ENCODE data around the gene VCL. TPM values are rescaled to one million over a fixed set of nuclear protein-coding genes. Genes with fewer than 3 reads are reported as not detected.
"Not testable (repeated sequence)": the region's sequence is repeated elsewhere in the genome, so short reads cannot be mapped to it uniquely, and the experiment has no call there.

Gene VCL
- total RNA-seq, 1 experiment from 2014 or later, result 92.2 TPM

DNA sequence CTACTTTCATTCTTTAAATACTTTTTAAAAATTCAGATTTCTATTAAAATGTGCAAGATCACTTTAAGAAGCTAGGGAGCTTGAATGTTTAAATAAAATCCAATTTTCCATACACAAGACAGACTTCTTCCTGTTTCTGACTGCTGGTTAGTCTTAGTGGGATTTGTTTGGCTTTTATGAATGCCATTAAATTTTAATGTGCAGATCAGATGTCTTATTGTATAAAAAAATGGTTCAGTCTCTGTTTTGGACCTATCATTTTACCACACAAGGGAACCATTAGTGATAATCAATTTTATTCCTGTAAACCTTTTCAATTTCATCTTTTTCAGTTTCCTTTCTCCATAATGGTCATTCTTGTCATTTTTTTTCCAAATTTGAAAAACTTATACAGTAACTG is 63.2 kb downstream of the VCL start:
- intact Hi-C loops (cut with micrococcal nuclease; ENCODE audit: unreplicated experiment), result no loop called here
- Mint-ChIP-seq H3K27me3 (ENCODE audit: insufficient read depth, unreplicated experiment) (no peaks in the 10 kb centered on the region), H3K4me3 (ENCODE audit: unreplicated experiment) (no peak overlapping the region), H3K27ac (ENCODE audit: unreplicated experiment) (no peak overlapping the region), H3K36me3 (ENCODE audit: insufficient read depth, unreplicated experiment) (peaks cover 34% of the 10 kb centered on the region), H3K9me3 (ENCODE audit: unreplicated experiment) (no peaks in the 10 kb centered on the region), H3K4me1 (ENCODE audit: low read depth, unreplicated experiment) (peaks cover 19% of the 10 kb centered on the region)
- no peaks in the 10 kb centered on the region for H3K9me3 ChIP-seq
- H3K36me3 ChIP-seq (ENCODE audit: control insufficient read depth, insufficient read depth, low read length), result no peaks in the 10 kb centered on the region
- DNase-seq, result no peak
- peaks cover 29% of the 10 kb centered on the region for H3K4me1 ChIP-seq
- ChIA-PET POLR2A (no interaction called here), CTCF (no interaction called here)
- TF ChIP-seq CTCF (IDR thresholded peaks at IDR 0.05; ENCODE audit: insufficient read depth in 1 of 2, low read depth in 1 of 2, low read length in 1 of 2, severe bottlenecking in 1 of 2, unreplicated experiment in 1 of 2), result no peak
- no peaks in the 10 kb centered on the region for H3K27me3 ChIP-seq (replicated peaks; ENCODE audit: control insufficient read depth, insufficient read depth, low read length)
- H3K4me3 ChIP-seq (ENCODE audit: low read depth, low read length), result no peak overlapping the region
- no TSS peak for BruUV-seq (replicated peaks)

DNA sequence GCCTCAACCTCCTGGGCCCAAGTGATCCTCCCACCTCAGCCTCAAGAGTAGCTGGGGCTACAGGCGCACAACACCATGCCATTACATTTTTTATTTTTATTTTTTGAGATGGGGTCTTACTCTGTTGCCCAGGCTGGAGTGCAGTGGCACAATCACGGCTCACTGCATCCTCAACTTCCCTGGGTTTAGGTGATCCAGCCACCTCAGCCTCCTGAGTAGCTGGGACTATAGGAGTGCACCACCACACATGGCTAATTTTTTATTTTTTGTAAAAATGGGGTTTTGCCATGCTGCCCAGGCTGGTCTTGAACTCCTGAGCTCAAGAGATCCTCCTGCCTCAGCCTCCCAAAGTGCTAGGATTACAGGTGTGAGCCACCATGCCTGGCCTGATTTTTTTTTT is 64.1 kb downstream of the VCL start:
- H3K9me3 ChIP-seq; H3K9me3 Mint-ChIP-seq (ENCODE audit: unreplicated experiment); POLR2A ChIA-PET; H3K4me3 Mint-ChIP-seq (ENCODE audit: unreplicated experiment); H3K27me3 Mint-ChIP-seq (ENCODE audit: insufficient read depth, unreplicated experiment); BruUV-seq (replicated peaks); CTCF ChIA-PET; intact Hi-C loops (cut with micrococcal nuclease; ENCODE audit: unreplicated experiment); H3K36me3 ChIP-seq (ENCODE audit: control insufficient read depth, insufficient read depth, low read length); DNase-seq; H3K4me3 ChIP-seq (ENCODE audit: low read depth, low read length); H3K27me3 ChIP-seq (replicated peaks; ENCODE audit: control insufficient read depth, insufficient read depth, low read length); H3K27ac Mint-ChIP-seq (ENCODE audit: unreplicated experiment): not testable (repeated sequence)
- H3K4me1 ChIP-seq, result peaks cover 21% of the 10 kb centered on the region
- Mint-ChIP-seq H3K4me1 (ENCODE audit: low read depth, unreplicated experiment) (peaks cover 13% of the 10 kb centered on the region), H3K36me3 (ENCODE audit: insufficient read depth, unreplicated experiment) (peaks cover 32% of the 10 kb centered on the region)

- Mint-ChIP-seq H3K4me3 (ENCODE audit: unreplicated experiment) (no peak overlapping the region), H3K27ac (ENCODE audit: unreplicated experiment) (no peak overlapping the region), H3K9me3 (ENCODE audit: unreplicated experiment) (no peaks in the 10 kb centered on the region), H3K36me3 (ENCODE audit: insufficient read depth, unreplicated experiment) (peaks cover 32% of the 10 kb centered on the region), H3K4me1 (ENCODE audit: low read depth, unreplicated experiment) (peaks cover 8% of the 10 kb centered on the region), H3K27me3 (ENCODE audit: insufficient read depth, unreplicated experiment) (no peaks in the 10 kb centered on the region)
- no peak for TF ChIP-seq CTCF (IDR thresholded peaks at IDR 0.05; ENCODE audit: insufficient read depth in 1 of 2, low read depth in 1 of 2, low read length in 1 of 2, severe bottlenecking in 1 of 2, unreplicated experiment in 1 of 2)
- POLR2A ChIA-PET, result no interaction called here
- Histone ChIP-seq H3K9me3 (no peaks in the 10 kb centered on the region), H3K27me3 (replicated peaks; ENCODE audit: control insufficient read depth, insufficient read depth, low read length) (no peaks in the 10 kb centered on the region), H3K4me1 (peaks cover 8% of the 10 kb centered on the region), H3K4me3 (ENCODE audit: low read depth, low read length) (no peak overlapping the region), H3K36me3 (ENCODE audit: control insufficient read depth, insufficient read depth, low read length) (no peaks in the 10 kb centered on the region)
- intact Hi-C loops (cut with micrococcal nuclease; ENCODE audit: unreplicated experiment), result no loop called here
- CTCF ChIA-PET, result no interaction called here
- no TSS peak for BruUV-seq (replicated peaks)
- DNase-seq, result no peak
Observed at GRCh38 chr10:74063256-74063655, 65.3 kb downstream of the VCL start.
